H1 (cell line): ENCODE data around the gene SUSD1. TPM values are rescaled to one million over a fixed set of nuclear protein-coding genes. Genes with fewer than 3 reads are reported as not detected.

Source experiments
- CTCF ChIA-PET: fragments of 300-600 bp; sonication (Branson Sonifier 250); formaldehyde crosslinking; loops from one replicate; lab custom pipeline; 2021; ENCODE audit not compliant: partially characterized antibody; lab: Charles Lee
- POLR2A ChIA-PET: fragments of 300-600 bp; sonication (Branson Sonifier 250); formaldehyde crosslinking; loops from one replicate; lab custom pipeline; 2021; ENCODE audit warnings: inconsistent platforms; ENCODE audit not compliant: partially characterized antibody; lab: Charles Lee
- DNase-seq, 2 experiments: peaks; one replicate each; pipeline versions ENCODE4 v3.0.0 to v3.0.0-alpha.2; 2010 to 2022; ENCODE audit warnings: low spot score in 2 of 2, low read depth in 1 of 2, mixed read lengths in 1 of 2
- FAIRE-seq: peaks from 2 replicates; lab custom pipeline; 2011; peaks lifted over from hg19 to GRCh38; lab: Jason Lieb, UNC
- H2AFZ ChIP-seq: 2 replicates; pipeline ENCODE4 v1.8.1; 2012; ENCODE audit warnings: low read length, inconsistent platforms
- H2AK5ac ChIP-seq: 2 replicates; pipeline ENCODE4 v1.6.1; 2013; ENCODE audit warnings: low read depth, low read length
- H2BK120ac ChIP-seq: replicated peaks from 2 replicates; pipeline ENCODE3; 2013; ENCODE audit warnings: low read depth, low read length, inconsistent platforms
- H2BK12ac ChIP-seq: 2 replicates; pipeline ENCODE4 v1.6.1; 2013; ENCODE audit warnings: low read depth, low read length
- H2BK15ac ChIP-seq: 2 replicates; pipeline ENCODE4 v1.6.1; 2013; ENCODE audit warnings: low read length
- H2BK20ac ChIP-seq: 2 replicates; pipeline ENCODE4 v1.6.1; 2013; ENCODE audit warnings: low read length
- H2BK5ac ChIP-seq: 2 replicates; pipeline ENCODE4 v1.6.1; 2013; ENCODE audit warnings: low read depth, low read length
- H3K14ac ChIP-seq: 2 replicates; pipeline ENCODE4 v1.6.1; 2013; ENCODE audit warnings: inconsistent platforms; ENCODE audit not compliant: insufficient read length
- H3K18ac ChIP-seq: 2 replicates; pipeline ENCODE4 v1.6.1; 2013; ENCODE audit warnings: low read length; ENCODE audit errors: extremely low read depth
- H3K23ac ChIP-seq: 2 replicates; pipeline ENCODE4 v1.6.1; 2013; ENCODE audit warnings: inconsistent platforms; ENCODE audit not compliant: insufficient read length
- H3K23me2 ChIP-seq: 2 replicates; pipeline ENCODE4 v1.6.1; 2013; ENCODE audit warnings: low read depth, low read length
- H3K27ac ChIP-seq: 2 replicates; pipeline ENCODE4 v1.6.1; 2011; ENCODE audit warnings: low read depth, low read length, inconsistent platforms
- H3K27me3 ChIP-seq, 4 experiments: replicated peaks in 1 of 4; 1 replicate in 1 of 4; 2 replicates in 3 of 4; pipeline versions ENCODE4 v1.6.1 to v1.8.1; 2011 to 2013; ENCODE audit warnings: low read length in 3 of 4, mild to moderate bottlenecking in 3 of 4, inconsistent platforms in 2 of 4, mixed read lengths in 2 of 4, moderate library complexity in 1 of 4; ENCODE audit not compliant: control insufficient read depth in 3 of 4, insufficient read depth in 3 of 4; ENCODE audit errors: extremely low read depth in 1 of 4
- H3K36me3 ChIP-seq, 4 experiments: 2 replicates each; pipeline versions ENCODE4 v1.6.1 to v1.8.1; 2011 to 2013; ENCODE audit warnings: mild to moderate bottlenecking in 4 of 4, low read length in 3 of 4, moderate library complexity in 2 of 4, control low read depth in 1 of 4, inconsistent platforms in 1 of 4; ENCODE audit not compliant: insufficient read depth in 4 of 4, control insufficient read depth in 2 of 4
- H3K4ac ChIP-seq: replicated peaks from 2 replicates; pipeline ENCODE3; 2013; ENCODE audit warnings: low read length, low read depth, mixed read lengths, inconsistent platforms; ENCODE audit not compliant: insufficient read length
- H3K4me1 ChIP-seq, 4 experiments: replicated peaks in 1 of 4; 1 replicate in 1 of 4; 2 replicates in 3 of 4; pipeline versions ENCODE4 v1.6.1 to v1.8.1; 2011 to 2013; ENCODE audit warnings: low read length in 3 of 4, inconsistent platforms in 2 of 4, mixed read lengths in 1 of 4; ENCODE audit not compliant: insufficient read depth in 4 of 4, control insufficient read depth in 3 of 4
- H3K4me2 ChIP-seq, 2 experiments: 2 replicates each; pipeline versions ENCODE4 v1.6.1 to v1.8.1; 2011 to 2013; ENCODE audit warnings: low read depth in 2 of 2, low read length in 2 of 2, control low read depth in 1 of 2, inconsistent platforms in 1 of 2, mild to moderate bottlenecking in 1 of 2; ENCODE audit not compliant: insufficient read depth in 1 of 2
- H3K4me3 ChIP-seq, 4 experiments: fragments of 200-600, 300-600 bp in 1 of 4; sonication (generic), shearing (Covaris generic), sonication (Bioruptor Twin) in 1 of 4; 2 replicates each; pipeline versions ENCODE4 v1.5.1 to v1.8.1; 2011 to 2016; ENCODE audit warnings: low read length in 4 of 4, low read depth in 3 of 4, control low read depth in 2 of 4, inconsistent platforms in 2 of 4, mild to moderate bottlenecking in 2 of 4, mixed read lengths in 1 of 4, moderate library complexity in 1 of 4; ENCODE audit not compliant: insufficient read depth in 2 of 4; ENCODE audit errors: extremely low read depth in 1 of 4
- H3K56ac ChIP-seq: replicated peaks from 2 replicates; pipeline ENCODE3; 2013; ENCODE audit warnings: low read depth, mild to moderate bottlenecking, mixed read lengths, low read length, inconsistent platforms; ENCODE audit not compliant: insufficient read length
- H3K79me1 ChIP-seq: 2 replicates; pipeline ENCODE4 v1.6.1; 2013; ENCODE audit warnings: low read depth, low read length, control low read depth
- H3K79me2 ChIP-seq, 2 experiments: 2 replicates each; pipeline versions ENCODE4 v1.6.1 to v1.8.1; 2012 to 2013; ENCODE audit warnings: low read length in 2 of 2, mild to moderate bottlenecking in 2 of 2, inconsistent platforms in 1 of 2; ENCODE audit not compliant: insufficient read depth in 2 of 2, control insufficient read depth in 1 of 2
- H3K9ac ChIP-seq, 4 experiments: replicated peaks in 1 of 4; 1 replicate in 1 of 4; 2 replicates in 3 of 4; pipeline versions ENCODE4 v1.6.1 to v1.8.1; 2011 to 2013; ENCODE audit warnings: low read depth in 3 of 4, low read length in 3 of 4, control low read depth in 2 of 4, mild to moderate bottlenecking in 2 of 4, moderate library complexity in 2 of 4, inconsistent platforms in 1 of 4; ENCODE audit errors: extremely low read depth in 1 of 4
- H3K9me3 ChIP-seq, 2 experiments: 2 replicates each; pipeline versions ENCODE4 v1.6.1 to v1.8.1; 2012 to 2013; ENCODE audit warnings: mild to moderate bottlenecking in 2 of 2, moderate library complexity in 2 of 2, control low read depth in 1 of 2, inconsistent platforms in 1 of 2, low read depth in 1 of 2, low read length in 1 of 2, mixed read lengths in 1 of 2; ENCODE audit not compliant: insufficient read depth in 2 of 2
- H4K20me1 ChIP-seq, 2 experiments: replicated peaks in 1 of 2; 2 replicates each; pipeline versions ENCODE3 to v1.8.1; 2011 to 2013; ENCODE audit warnings: inconsistent platforms in 2 of 2, low read length in 2 of 2, mild to moderate bottlenecking in 1 of 2; ENCODE audit not compliant: insufficient read depth in 2 of 2, control insufficient read depth in 1 of 2
- H4K5ac ChIP-seq: 2 replicates; pipeline ENCODE4 v1.6.1; 2013; ENCODE audit warnings: low read length, low read depth, mixed read lengths, inconsistent platforms; ENCODE audit not compliant: insufficient read length
- H4K8ac ChIP-seq: 2 replicates; pipeline ENCODE4 v1.8.0; 2013; ENCODE audit warnings: mild to moderate bottlenecking, moderate library complexity, low read length, inconsistent platforms; ENCODE audit not compliant: insufficient read depth; ENCODE audit errors: extremely low read depth
- H4K91ac ChIP-seq: replicated peaks from 2 replicates; pipeline ENCODE3; 2013; ENCODE audit warnings: low read length, mixed read lengths, inconsistent platforms; ENCODE audit not compliant: insufficient read length
- CHD1 ChIP-seq: IDR thresholded peaks from 2 replicates; pipeline ENCODE4 v1.6.1; 2012; ENCODE audit warnings: low read depth, low read length, improper control_type of control experiment
- SAP30 ChIP-seq: fragments of 300-600 bp; sonication (generic); IDR thresholded peaks from 2 replicates; pipeline ENCODE4 v1.7.1; 2012; ENCODE audit warnings: low read length, moderate library complexity, mild to moderate bottlenecking, inconsistent platforms; ENCODE audit not compliant: insufficient read depth, insufficient replicate concordance
- YY1 ChIP-seq: IDR thresholded peaks from 2 replicates; pipeline ENCODE4 v1.6.1; 2011; ENCODE audit warnings: low read depth, mild to moderate bottlenecking, low read length
- WGBS, 2 experiments: shearing (Covaris generic) in 1 of 2; methylation state at CpG; one replicate each; pipeline versions ENCODE4 v1.1.6 to v1.1.7; 2013 to 2015; ENCODE audit warnings: low lambda C conversion rate in 2 of 2, mixed read lengths in 2 of 2, inconsistent platforms in 1 of 2, low coverage in 1 of 2, missing lambda C conversion rate in 1 of 2; ENCODE audit not compliant: insufficient replicate concordance in 2 of 2, insufficient coverage in 1 of 2, insufficient read length in 1 of 2; ENCODE audit errors: extremely low coverage in 1 of 2, missing lambda C conversion rate in 1 of 2; 5-methylcytosine and 5-hydroxymethylcytosine counted together
- polyA plus RNA-seq, 7 experiments: library from polyadenylated mRNA; depleted of rRNA in 3 of 7; stranded (reverse) in 5 of 7; unstranded in 2 of 7; fragments of >200 nt in 5 of 7; fragments of 200-250 nt in 2 of 7; gene quantifications; 1 replicate in 5 of 7; 2 replicates in 1 of 7; 4 replicates in 1 of 7; pipeline versions ENCODE4 v1.2.1 to v1.2.3, GENCODE V29; 2011 to 2013; ENCODE audit warnings: missing spikeins in 2 of 7, mixed read lengths in 2 of 7
- total RNA-seq: library from RNA; stranded (reverse); fragmentation: NEBNext Ultra II Directional; extraction: Animal tissue kit (Norgen Biotek cat#: 25700); gene quantifications from 2 replicates; pipeline ENCODE4 v1.2.1, GENCODE V29; 2021

The SUSD1 gene
- total and polyA plus RNA-seq, 2 of the 8 experiments (the other 6 are each of a cell fraction or from before 2014, with no cell fraction given): 2.8 to 7.2 TPM

DNA sequence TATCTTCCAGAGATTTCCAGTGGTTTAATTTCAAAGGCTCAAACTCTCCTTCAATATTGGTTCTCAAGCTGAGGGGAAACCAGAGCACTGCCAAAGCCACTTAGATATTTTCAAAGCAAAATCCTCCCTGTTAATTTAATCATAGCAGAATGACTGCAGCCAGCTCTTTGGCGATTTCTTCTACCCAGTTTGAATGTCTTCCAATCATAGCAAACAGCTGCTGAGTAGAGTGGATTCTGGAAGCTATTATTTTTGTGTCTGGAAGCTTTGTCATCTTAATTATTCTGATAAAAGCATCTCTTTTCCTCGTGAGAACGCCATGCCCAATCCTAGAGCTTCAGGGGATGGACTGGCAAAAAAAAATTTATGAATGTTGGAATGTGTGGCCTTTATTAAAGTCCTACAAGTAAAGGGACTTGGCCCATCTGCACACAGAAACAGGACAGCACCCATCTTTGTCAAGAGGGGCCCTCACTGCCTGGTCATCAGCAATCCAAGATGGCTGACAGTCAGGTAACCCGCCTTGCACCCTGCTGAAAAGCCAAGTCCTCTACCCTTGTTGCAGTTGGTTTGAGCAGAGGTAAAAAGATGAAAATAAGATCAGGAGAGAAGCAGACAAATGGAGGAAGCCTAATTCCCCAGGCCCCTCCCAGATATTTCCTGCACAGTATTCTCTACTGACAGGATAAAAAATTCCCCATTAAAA lies 125.1 kb downstream of the SUSD1 start:
- DNase-seq: no peak
- no peaks in the 10 kb centered on the region for H3K36me3 ChIP-seq
- no peak overlapping the region for H3K9ac ChIP-seq
- CTCF ChIA-PET: interaction anchor here (0.7 to 0.8 kb wide), 2 partner anchors 36 to 838 kb away, joined by 3 read pairs; no protein-coding TSS in a partner anchor
- no peak overlapping the region for H2BK20ac ChIP-seq
- FAIRE-seq: no peak
- H3K4me3 ChIP-seq: no peak overlapping the region
- no peak overlapping the region for H2AFZ ChIP-seq
- TF ChIP-seq SAP30: no peak
- TF ChIP-seq YY1: peak; percentile 57; the same call in 1 of the 2 replicates
- no peak for TF ChIP-seq CHD1
- no peak overlapping the region for H3K4ac ChIP-seq
- no peak overlapping the region for H2BK15ac ChIP-seq
- no peak overlapping the region for H3K4me2 ChIP-seq
- no peak overlapping the region for H4K5ac ChIP-seq
- H4K20me1 ChIP-seq: no peaks in the 10 kb centered on the region
- H2BK120ac ChIP-seq: no peak overlapping the region
- H3K27me3 ChIP-seq: no peaks in the 10 kb centered on the region
- no peak overlapping the region for H3K56ac ChIP-seq
- 93% methylated on average over 4 of the region's 4 CpGs; no CpG with 5 or more reads in 1 of the 2 experiments for WGBS, 2 experiments
- no peak overlapping the region for H3K14ac ChIP-seq
- no peaks in the 10 kb centered on the region for H3K79me2 ChIP-seq
- H3K79me1 ChIP-seq: no peaks in the 10 kb centered on the region
- no peak overlapping the region for H2BK5ac ChIP-seq
- H3K9me3 ChIP-seq: no peaks in the 10 kb centered on the region
- H3K18ac ChIP-seq: no peak overlapping the region
- no peaks in the 10 kb centered on the region for H3K4me1 ChIP-seq
- no peaks in the 10 kb centered on the region for H3K23me2 ChIP-seq
- H3K23ac ChIP-seq: no peak overlapping the region
- no peak overlapping the region for H3K27ac ChIP-seq
- POLR2A ChIA-PET: no interaction called here
- H4K8ac ChIP-seq: no peak overlapping the region
- no peak overlapping the region for H2AK5ac ChIP-seq
- H2BK12ac ChIP-seq: no peak overlapping the region
- no peak overlapping the region for H4K91ac ChIP-seq
